Measurements from ENCODE around the gene SH3RF2.
"Not testable (repeated sequence)": the region's sequence is repeated elsewhere in the genome, so short reads cannot be mapped to it uniquely, and the experiment has no call there.

Gene SH3RF2

GRCh38 chr5:146091881-146092280 is 155.5 kb downstream of the SH3RF2 start:
- DNase-seq, result no peak

GRCh38 chr5:146098047-146098446 is 161.7 kb downstream of the SH3RF2 start:
- no peak for DNase-seq

- DNase-seq, result no peak
Observed at GRCh38 chr5:146101646-146102045, 165.3 kb downstream of the SH3RF2 start.

GRCh38 chr5:146103594-146103993 is 167.2 kb downstream of the SH3RF2 start:
- DNase-seq, result no peak

- DNase-seq, result no peak
Observed at GRCh38 chr5:146105477-146105876, 169.1 kb downstream of the SH3RF2 start, which contains the start of gene PLAC8L1. TSS of gene PLAC8L1 (minus strand) at chr5:146105577. CDS start at chr5:146104311, 1,266 bp downstream.

GRCh38 chr5:146107901-146108300 is 171.5 kb downstream of the SH3RF2 start:
- DNase-seq, result no peak

GRCh38 chr5:146108870-146109269 is 172.5 kb downstream of the SH3RF2 start:
- DNase-seq, result not testable (repeated sequence)

- DNase-seq, result no peak
Observed at GRCh38 chr5:146109379-146109778, 173.0 kb downstream of the SH3RF2 start.

GRCh38 chr5:146111409-146111808 is 175.0 kb downstream of the SH3RF2 start:
- DNase-seq, result no peak

- DNase-seq, result no peak
Observed at GRCh38 chr5:146112476-146112875, 176.1 kb downstream of the SH3RF2 start.
